GM12892 (cell line): ENCODE measurements around the gene PTPRN2.

Source experiments
- POLR2A ChIP-seq: IDR thresholded peaks from 2 replicates; pipeline ENCODE4 v1.6.1; 2011; ENCODE audit warnings: low read depth, low read length, control low read depth
- TAF1 ChIP-seq: IDR thresholded peaks from 2 replicates; pipeline ENCODE4 v1.6.1; 2011; ENCODE audit warnings: low read depth, mild to moderate bottlenecking, control low read depth, low read length, borderline replicate concordance

DNA sequence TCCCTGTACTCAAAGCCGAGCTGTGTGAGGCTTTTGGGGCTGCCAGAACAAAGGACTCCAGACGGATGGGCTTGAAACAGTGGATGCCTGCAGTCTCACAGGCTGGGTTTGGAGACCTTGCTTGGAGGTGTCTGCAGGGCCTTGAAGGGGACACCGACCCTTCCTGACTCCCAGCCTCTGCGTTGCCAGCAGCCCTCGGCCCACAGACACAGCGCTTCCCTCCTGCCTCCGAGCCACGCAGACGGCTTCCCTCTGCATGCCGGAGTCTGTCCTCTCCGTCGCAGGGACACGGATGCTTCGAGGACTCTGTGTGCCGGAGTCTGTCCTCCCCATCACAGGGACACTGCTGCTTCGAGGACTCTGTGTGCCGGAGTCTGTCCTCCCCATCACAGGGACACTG is 726.1 kb downstream of the PTPRN2 start:
- TF ChIP-seq TAF1: no peak
- TF ChIP-seq POLR2A: no peak
